GM12878 (cell line): ENCODE measurements around the gene RBM15. TPM values are rescaled to one million over a fixed set of nuclear protein-coding genes. Genes with fewer than 3 reads are reported as not detected.

ENCODE experiments used
- ASH2L ChIP-seq: fragments of 300-600, 200-600 bp; sonication (generic); IDR thresholded peaks from 2 replicates; pipeline ENCODE4 v1.6.1; 2017; ENCODE audit warnings: low read depth, mild to moderate bottlenecking, borderline replicate concordance
- BRCA1 ChIP-seq: IDR thresholded peaks from 2 replicates; pipeline ENCODE4 v1.6.1; 2011; ENCODE audit warnings: low read depth, low read length, improper control_type of control experiment
- CBFB ChIP-seq: IDR thresholded peaks from 2 replicates; pipeline ENCODE4 v1.6.1; 2016; ENCODE audit warnings: antibody characterized with exemption, low read depth
- CREB1 ChIP-seq: IDR thresholded peaks from 2 replicates; pipeline ENCODE4 v1.6.1; 2012; ENCODE audit warnings: low read depth, mild to moderate bottlenecking, inconsistent platforms
- CTCF ChIP-seq, 3 experiments: IDR thresholded peaks in 2 of 3; conservative IDR thresholded peaks in 1 of 3; 2 replicates each; pipeline ENCODE4 v1.5.1; 2011; ENCODE audit warnings: low read depth in 3 of 3, low read length in 3 of 3, mild to moderate bottlenecking in 3 of 3, control low read depth in 2 of 3, moderate library complexity in 2 of 3, inconsistent platforms in 1 of 3, mixed read lengths in 1 of 3; ENCODE audit not compliant: control insufficient read depth in 2 of 3, insufficient read depth in 1 of 3; ENCODE audit errors: extremely low read depth in 1 of 3
- ESRRA ChIP-seq: IDR thresholded peaks from 2 replicates; pipeline ENCODE4 v1.6.1; 2012; ENCODE audit warnings: mild to moderate bottlenecking, low read length, improper control_type of control experiment
- FOXK2 ChIP-seq: fragments of 450-650 bp; IDR thresholded peaks from 2 replicates; pipeline ENCODE4 v1.6.1; 2017; ENCODE audit warnings: mild to moderate bottlenecking, moderate library complexity
- HDAC2 ChIP-seq: fragments of 200-600 bp; sonication (generic); IDR thresholded peaks from 2 replicates; pipeline ENCODE4 v1.6.1; 2017
- HDAC6 ChIP-seq: fragments of 200-600 bp; sonication (generic); IDR thresholded peaks from one replicate; pipeline ENCODE4 v1.8.0; 2017; ENCODE audit warnings: antibody characterized with exemption; ENCODE audit not compliant: unreplicated experiment
- MLLT1 ChIP-seq: fragments of 450-650 bp; IDR thresholded peaks from 2 replicates; pipeline ENCODE4 v1.6.1; 2016; ENCODE audit warnings: mild to moderate bottlenecking
- MXI1 ChIP-seq: fragments of 150-350 bp; IDR thresholded peaks from 2 replicates; pipeline ENCODE4 v1.6.1; 2011; ENCODE audit warnings: low read depth, mild to moderate bottlenecking, inconsistent platforms, low read length, improper control_type of control experiment
- NFIC ChIP-seq: IDR thresholded peaks from 2 replicates; pipeline ENCODE4 v1.6.1; 2012; ENCODE audit warnings: low read depth, mild to moderate bottlenecking, inconsistent platforms, low read length, moderate library complexity
- NKRF ChIP-seq: fragments of 450-650 bp; conservative IDR thresholded peaks from 2 replicates; pipeline ENCODE4 v1.6.1; 2017; ENCODE audit warnings: mild to moderate bottlenecking, moderate library complexity
- NRF1 ChIP-seq: conservative IDR thresholded peaks from 2 replicates; pipeline ENCODE4 v1.6.1; 2011; ENCODE audit warnings: mild to moderate bottlenecking, low read depth, low read length, improper control_type of control experiment
- PAX8 ChIP-seq: fragments of 450-650 bp; IDR thresholded peaks from 2 replicates; pipeline ENCODE4 v1.6.1; 2017; ENCODE audit warnings: mild to moderate bottlenecking, moderate library complexity
- PKNOX1 ChIP-seq: fragments of 450-650 bp; IDR thresholded peaks from 2 replicates; pipeline ENCODE4 v1.6.1; 2016; ENCODE audit warnings: mild to moderate bottlenecking
- POLR2A ChIP-seq: IDR thresholded peaks from 2 replicates; pipeline ENCODE4 v1.6.1; 2011; ENCODE audit warnings: low read depth, mild to moderate bottlenecking, low read length
- RBBP5 ChIP-seq: fragments of 200-600 bp; sonication (generic); conservative IDR thresholded peaks from 2 replicates; pipeline ENCODE4 v1.6.1; 2016
- RFX5 ChIP-seq: IDR thresholded peaks from 2 replicates; pipeline ENCODE4 v1.6.1; 2011; ENCODE audit warnings: low read depth, low read length, improper control_type of control experiment
- SPI1 ChIP-seq: IDR thresholded peaks from 2 replicates; pipeline ENCODE4 v1.6.1; 2011; ENCODE audit warnings: low read depth, mild to moderate bottlenecking, low read length, moderate library complexity, borderline replicate concordance; ENCODE audit not compliant: insufficient read depth
- STAT3 ChIP-seq: IDR thresholded peaks from 2 replicates; pipeline ENCODE4 v1.6.1; 2011; ENCODE audit warnings: low read depth, low read length, improper control_type of control experiment
- USF2 ChIP-seq: IDR thresholded peaks from 2 replicates; pipeline ENCODE4 v1.6.1; 2011; ENCODE audit warnings: low read depth, low read length, improper control_type of control experiment, borderline replicate concordance
- YY1 ChIP-seq: IDR thresholded peaks from 2 replicates; pipeline ENCODE4 v1.6.1; 2011; ENCODE audit warnings: low read depth, mild to moderate bottlenecking, low read length
- polyA plus RNA-seq, 11 experiments: library from polyadenylated mRNA; depleted of rRNA in 4 of 11; unstranded in 6 of 11; stranded (reverse) in 5 of 11; fragments of >200 nt; fragmentation: Nextera tagmentation in 4 of 11; fragmentation: Illumina TruSeq in 1 of 11; extraction: Ambion mirVana in 4 of 11; extraction: Trizol in 1 of 11; gene quantifications; 1 replicate in 1 of 11; 2 replicates in 10 of 11; pipeline versions ENCODE4 v1.2.1 to v1.2.3, GENCODE V29; 2011 to 2016; ENCODE audit warnings: inconsistent platforms in 2 of 11, missing spikeins in 2 of 11, low read depth in 1 of 11
- total RNA-seq, 4 experiments: library from RNA; depleted of rRNA in 3 of 4; stranded (reverse); fragments of >200 nt in 3 of 4; fragmentation: Illumina TruSeq in 1 of 4; extraction: Trizol in 1 of 4; gene quantifications; 2 replicates each; pipeline versions ENCODE4 v1.2.1 to v1.2.3, GENCODE V29; 2013 to 2021

RBM15 gene
- total and polyA plus RNA-seq, 10 of the 15 experiments (the other 5 are each of a cell fraction or from before 2014, with no cell fraction given): 3.1 to 63.2 (median 26.7) TPM

- TF ChIP-seq MXI1: peak; percentile 91
- TF ChIP-seq BRCA1: no peak
- TF ChIP-seq PKNOX1: no peak
- TF ChIP-seq HDAC2: no peak
- no peak for TF ChIP-seq FOXK2
- TF ChIP-seq ESRRA: no peak; the same call in 1 of the 2 replicates
- no peak for TF ChIP-seq NRF1
- peak; percentile 59 for TF ChIP-seq CBFB
- TF ChIP-seq SPI1: 0 out of 2 replicates have a peak, but pooled peaks have one; percentile 1
- 0 out of 2 replicates have a peak, but pooled peaks have one; percentile 6 for TF ChIP-seq USF2
- peak; percentile 76; the same call in 1 of the 2 replicates for TF ChIP-seq ASH2L
- TF ChIP-seq STAT3: no peak
- peak; percentile 86 for TF ChIP-seq CREB1
- TF ChIP-seq NFIC: no peak
- TF ChIP-seq RBBP5: no peak
- TF ChIP-seq NKRF: peak; percentile 69
- TF ChIP-seq HDAC6: no peak
- peak; percentile 60; the same call in 1 of the 2 replicates for TF ChIP-seq MLLT1
- TF ChIP-seq PAX8: no peak
- TF ChIP-seq POLR2A: peak; percentile 90
- TF ChIP-seq YY1: peak; percentile 93
- TF ChIP-seq CTCF (IDR thresholded peaks at IDR 0.05 in 2 of 3, conservative IDR thresholded peaks at IDR 0.05 in 1 of 3; ENCODE audit: control insufficient read depth in 2 of 3, extremely low read depth in 1 of 3, insufficient read depth in 1 of 3, low read depth in 3 of 3, low read length in 3 of 3): peak; percentile 47 to 58 (median 47)
- no peak for TF ChIP-seq RFX5
Observed at GRCh38 chr1:110338309-110338885, 780 bp upstream of the RBM15 start (continued).
